IMR-90 (cell line): Measurements from ENCODE around the gene ARF6. TPM values are rescaled to one million over a fixed set of nuclear protein-coding genes. Genes with fewer than 3 reads are reported as not detected.

Experiments
- ATAC-seq: fragments of 200-7000 bp; cut with Tn5 transposase; 2 replicates; pipeline ENCODE4 v1.9.1; 2020; ENCODE audit warnings: low read depth, mild to moderate bottlenecking, moderate library complexity
- BruUV-seq: library from RNA; stranded (reverse); fragments of 400-500 nt; replicated peaks from 2 replicates; lab custom pipeline; 2021; lab: Mats Ljungman, UMichigan
- CTCF ChIA-PET: fragments of 300-600 bp; formaldehyde crosslinking; extraction: SDS; loops from one replicate; lab custom pipeline; 2021; ENCODE audit warnings: antibody characterized with exemption; lab: Yijun Ruan, JAX
- POLR2A ChIA-PET: fragments of 300-600 bp; sonication (Branson Sonifier 250); formaldehyde crosslinking; loops from one replicate; lab custom pipeline; 2022; ENCODE audit warnings: antibody characterized with exemption; ENCODE audit not compliant: unreplicated experiment; lab: Charles Lee
- DNase-seq: peaks from one replicate; pipeline ENCODE4 v3.0.0; 2013
- H2AFZ ChIP-seq: replicated peaks from 2 replicates; pipeline ENCODE3; 2013; ENCODE audit warnings: low read length, mild to moderate bottlenecking; ENCODE audit not compliant: poor library complexity
- H2AK5ac ChIP-seq: 2 replicates; pipeline ENCODE4 v1.6.1; 2013; ENCODE audit warnings: low read depth, low read length, inconsistent platforms
- H2AK9ac ChIP-seq: replicated peaks from 2 replicates; pipeline ENCODE3; 2013; ENCODE audit warnings: mild to moderate bottlenecking, low read depth, low read length, moderate library complexity; ENCODE audit not compliant: poor library complexity
- H2BK120ac ChIP-seq: 2 replicates; pipeline ENCODE4 v1.6.1; 2013; ENCODE audit warnings: low read depth, low read length, inconsistent platforms
- H2BK15ac ChIP-seq: 3 replicates; pipeline ENCODE4 v1.6.1; 2013; ENCODE audit warnings: low read depth, low read length, inconsistent platforms
- H2BK20ac ChIP-seq: 2 replicates; pipeline ENCODE4 v1.6.1; 2013; ENCODE audit warnings: low read depth, mild to moderate bottlenecking, inconsistent platforms, low read length, moderate library complexity
- H2BK5ac ChIP-seq: 2 replicates; pipeline ENCODE4 v1.6.1; 2013; ENCODE audit warnings: mild to moderate bottlenecking, low read depth, low read length, inconsistent platforms; ENCODE audit not compliant: poor library complexity, severe bottlenecking
- H3K14ac ChIP-seq: replicated peaks from 2 replicates; pipeline ENCODE4 v1.6.1; 2013; ENCODE audit warnings: low read depth, low read length, inconsistent platforms
- H3K18ac ChIP-seq: 2 replicates; pipeline ENCODE4 v1.6.1; 2013; ENCODE audit warnings: low read depth, low read length, control low read depth
- H3K23ac ChIP-seq: 2 replicates; pipeline ENCODE4 v1.6.1; 2013; ENCODE audit warnings: low read depth, low read length, inconsistent platforms
- H3K27ac ChIP-seq: 2 replicates; pipeline ENCODE4 v1.5.1; 2013; ENCODE audit warnings: mild to moderate bottlenecking, control low read depth, low read length; ENCODE audit not compliant: insufficient read depth
- H3K27me3 ChIP-seq: 2 replicates; pipeline ENCODE4 v1.6.1; 2013; ENCODE audit warnings: low read length; ENCODE audit not compliant: control insufficient read depth, insufficient read depth
- H3K36me3 ChIP-seq: 2 replicates; pipeline ENCODE4 v1.6.1; 2013; ENCODE audit warnings: low read length, mixed read lengths; ENCODE audit not compliant: control insufficient read depth, insufficient read depth
- H3K4ac ChIP-seq: 2 replicates; pipeline ENCODE4 v1.6.1; 2013; ENCODE audit warnings: low read depth, low read length, inconsistent platforms
- H3K4me1 ChIP-seq: 2 replicates; pipeline ENCODE4 v1.6.1; 2013; ENCODE audit warnings: low read length, mixed read lengths; ENCODE audit not compliant: control insufficient read depth, insufficient read depth
- H3K4me2 ChIP-seq: 2 replicates; pipeline ENCODE4 v1.6.1; 2013; ENCODE audit warnings: low read depth, mild to moderate bottlenecking, control low read depth, low read length, moderate library complexity
- H3K4me3 ChIP-seq: 2 replicates; pipeline ENCODE4 v1.5.1; 2013; ENCODE audit warnings: low read depth, mild to moderate bottlenecking, control low read depth, low read length, moderate library complexity; ENCODE audit not compliant: insufficient read depth
- H3K56ac ChIP-seq: 2 replicates; pipeline ENCODE4 v1.6.1; 2013; ENCODE audit warnings: low read length, inconsistent platforms; ENCODE audit not compliant: insufficient read depth; ENCODE audit errors: extremely low read depth
- H3K79me1 ChIP-seq, 2 experiments: 2 replicates each; pipeline ENCODE4 v1.6.1; 2013; ENCODE audit warnings: low read length in 2 of 2, inconsistent platforms in 1 of 2, low read depth in 1 of 2
- H3K9ac ChIP-seq: 2 replicates; pipeline ENCODE4 v1.6.1; 2013; ENCODE audit warnings: low read depth, low read length, control low read depth
- H3K9me1 ChIP-seq: 2 replicates; pipeline ENCODE4 v1.6.1; 2013; ENCODE audit warnings: low read length, inconsistent platforms; ENCODE audit not compliant: insufficient read depth
- H3K9me3 ChIP-seq: 2 replicates; pipeline ENCODE4 v1.6.1; 2013; ENCODE audit warnings: low read length; ENCODE audit not compliant: control insufficient read depth, insufficient read depth
- H4K20me1 ChIP-seq: 2 replicates; pipeline ENCODE4 v1.6.1; 2013; ENCODE audit warnings: low read length, inconsistent platforms; ENCODE audit not compliant: insufficient read depth
- H4K5ac ChIP-seq: 2 replicates; pipeline ENCODE4 v1.6.1; 2013; ENCODE audit warnings: mild to moderate bottlenecking, low read depth, low read length, control low read depth
- H4K8ac ChIP-seq, 2 experiments: 2 replicates each; pipeline ENCODE4 v1.6.1; 2013; ENCODE audit warnings: low read depth in 2 of 2, low read length in 2 of 2, control low read depth in 1 of 2, inconsistent platforms in 1 of 2
- H4K91ac ChIP-seq: 2 replicates; pipeline ENCODE4 v1.6.1; 2013; ENCODE audit warnings: low read depth, low read length, inconsistent platforms; ENCODE audit not compliant: insufficient read depth
- BHLHE40 ChIP-seq: fragments of 150-350 bp; IDR thresholded peaks from 2 replicates; pipeline ENCODE4 v1.6.1; 2016; ENCODE audit warnings: mild to moderate bottlenecking, low read depth, low read length
- CEBPB ChIP-seq: IDR thresholded peaks from 2 replicates; pipeline ENCODE4 v1.6.1; 2012; ENCODE audit warnings: low read depth, low read length, improper control_type of control experiment
- CHD1 ChIP-seq: IDR thresholded peaks from 2 replicates; pipeline ENCODE4 v1.6.1; 2012; ENCODE audit warnings: low read depth, low read length, improper control_type of control experiment
- FOS ChIP-seq: fragments of 150-350 bp; IDR thresholded peaks from 2 replicates; pipeline ENCODE4 v1.6.1; 2016; ENCODE audit warnings: low read depth, low read length
- MAZ ChIP-seq: IDR thresholded peaks from 2 replicates; pipeline ENCODE4 v1.6.1; 2012; ENCODE audit warnings: low read depth, mild to moderate bottlenecking, low read length, improper control_type of control experiment, moderate library complexity, borderline replicate concordance
- MXI1 ChIP-seq: IDR thresholded peaks from 2 replicates; pipeline ENCODE4 v1.6.1; 2012; ENCODE audit warnings: low read depth, mild to moderate bottlenecking, low read length, moderate library complexity, borderline replicate concordance
- NFE2L2 ChIP-seq: fragments of 150-350 bp; IDR thresholded peaks from 2 replicates; pipeline ENCODE4 v1.6.1; 2016; ENCODE audit warnings: low read depth, mild to moderate bottlenecking, low read length
- POLR2A ChIP-seq: IDR thresholded peaks from 2 replicates; pipeline ENCODE4 v1.6.1; 2012; ENCODE audit warnings: mild to moderate bottlenecking, low read depth, low read length
- RAD21 ChIP-seq: IDR thresholded peaks from 2 replicates; pipeline ENCODE4 v1.6.1; 2012; ENCODE audit warnings: low read length, improper control_type of control experiment
- RCOR1 ChIP-seq: IDR thresholded peaks from 2 replicates; pipeline ENCODE4 v1.6.1; 2012; ENCODE audit warnings: mild to moderate bottlenecking, low read length, improper control_type of control experiment; ENCODE audit not compliant: insufficient replicate concordance
- RFX5 ChIP-seq: IDR thresholded peaks from 2 replicates; pipeline ENCODE4 v1.8.0; 2012; ENCODE audit warnings: low read depth, mild to moderate bottlenecking, low read length, moderate library complexity
- dilution Hi-C: fragments of 300-500 bp; cut with HindIII; formaldehyde crosslinking; loops from one replicate; pipeline ENCODE4 v1.14.3; 2018; ENCODE audit warnings: low sequenced_read_pairs; ENCODE audit not compliant: unreplicated experiment
- in situ Hi-C: fragments of 300-500 bp; cut with MboI; formaldehyde crosslinking; loops from 3 replicates; pipeline ENCODE4 v1.14.3; 2019; ENCODE audit warnings: low sequenced_read_pairs, inconsistent platforms, mixed read lengths
- intact Hi-C: fragments of 100-400 bp; cut with micrococcal nuclease; formaldehyde crosslinking; loops from 2 replicates; pipeline ENCODE4 v1.10.0; 2022
- polyA plus RNA-seq, 3 experiments: library from polyadenylated mRNA; depleted of rRNA; stranded (reverse); fragments of >200 nt; gene quantifications; 2 replicates each; pipeline ENCODE4 v1.2.3, GENCODE V29; 2012; ENCODE audit warnings: low replicate concordance in 1 of 3
- total RNA-seq: library from RNA; depleted of rRNA; stranded (reverse); fragments of >200 nt; gene quantifications from 2 replicates; pipeline ENCODE4 v1.2.3, GENCODE V29; 2012
- TF ChIP-seq, protein P1 (sequence below): fragments of 150-350 bp; IDR thresholded peaks from 2 replicates; pipeline ENCODE4 v1.6.1; 2016; ENCODE audit warnings: low read depth, mild to moderate bottlenecking, low read length, moderate library complexity, borderline replicate concordance
- TF ChIP-seq, protein P2 (sequence below): conservative IDR thresholded peaks from 2 replicates; pipeline ENCODE4 v1.5.1; 2012; ENCODE audit warnings: mild to moderate bottlenecking, low read depth, low read length, improper control_type of control experiment

Gene ARF6
- total and polyA plus RNA-seq, 2 of the 4 experiments (the other 2 are of a cell fraction), result 32.1 to 40.1 TPM

DNA sequence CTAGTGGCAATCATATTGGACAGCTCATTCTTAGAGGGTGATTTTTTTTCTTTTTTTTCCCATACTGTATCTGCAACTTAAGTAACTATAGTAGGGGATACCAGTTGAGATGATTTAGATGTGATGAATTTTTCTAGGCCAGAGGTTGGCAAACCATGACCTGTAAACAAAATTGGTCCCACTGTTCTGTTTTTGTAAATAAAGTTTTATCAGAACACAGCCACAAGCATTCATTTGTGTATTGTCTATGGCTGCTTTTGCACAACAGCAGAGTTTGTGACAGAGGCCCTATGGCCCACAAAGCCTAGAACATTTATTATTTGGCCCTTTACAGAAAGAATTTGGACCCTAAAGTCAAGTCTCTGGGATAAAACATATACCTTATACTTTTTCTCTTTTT lies 11.4 kb downstream of the ARF6 start:
- no peaks in the 10 kb centered on the region for H4K20me1 ChIP-seq
- ChIA-PET POLR2A (no interaction called here), CTCF (no interaction called here)
- peaks cover 6% of the 10 kb centered on the region for H3K9me1 ChIP-seq
- no peak overlapping the region for H2AFZ ChIP-seq
- no peak overlapping the region for H2AK5ac ChIP-seq
- no peak overlapping the region for H3K4ac ChIP-seq
- H2BK5ac ChIP-seq, result no peak overlapping the region
- no peak overlapping the region for H3K14ac ChIP-seq
- no peak overlapping the region for H2BK15ac ChIP-seq
- H3K36me3 ChIP-seq, result no peaks in the 10 kb centered on the region
- ATAC-seq, result no peak
- H4K91ac ChIP-seq, result no peak overlapping the region
- H3K4me3 ChIP-seq, result no peak overlapping the region
- H2BK120ac ChIP-seq, result no peak overlapping the region
- no peak overlapping the region for H3K23ac ChIP-seq
- no peak overlapping the region for H3K27ac ChIP-seq
- no peak overlapping the region for H3K56ac ChIP-seq
- DNase-seq, result no peak
- no peaks in the 10 kb centered on the region for H3K9me3 ChIP-seq
- no peak overlapping the region for H4K5ac ChIP-seq
- no peak overlapping the region for H3K18ac ChIP-seq
- intact Hi-C loops (no loop called here), dilution Hi-C loops (no loop called here), in situ Hi-C loops (no loop called here)
- TF ChIP-seq, protein P1, sequence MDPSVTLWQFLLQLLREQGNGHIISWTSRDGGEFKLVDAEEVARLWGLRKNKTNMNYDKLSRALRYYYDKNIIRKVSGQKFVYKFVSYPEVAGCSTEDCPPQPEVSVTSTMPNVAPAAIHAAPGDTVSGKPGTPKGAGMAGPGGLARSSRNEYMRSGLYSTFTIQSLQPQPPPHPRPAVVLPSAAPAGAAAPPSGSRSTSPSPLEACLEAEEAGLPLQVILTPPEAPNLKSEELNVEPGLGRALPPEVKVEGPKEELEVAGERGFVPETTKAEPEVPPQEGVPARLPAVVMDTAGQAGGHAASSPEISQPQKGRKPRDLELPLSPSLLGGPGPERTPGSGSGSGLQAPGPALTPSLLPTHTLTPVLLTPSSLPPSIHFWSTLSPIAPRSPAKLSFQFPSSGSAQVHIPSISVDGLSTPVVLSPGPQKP, result no peak
- TF ChIP-seq, protein P2, sequence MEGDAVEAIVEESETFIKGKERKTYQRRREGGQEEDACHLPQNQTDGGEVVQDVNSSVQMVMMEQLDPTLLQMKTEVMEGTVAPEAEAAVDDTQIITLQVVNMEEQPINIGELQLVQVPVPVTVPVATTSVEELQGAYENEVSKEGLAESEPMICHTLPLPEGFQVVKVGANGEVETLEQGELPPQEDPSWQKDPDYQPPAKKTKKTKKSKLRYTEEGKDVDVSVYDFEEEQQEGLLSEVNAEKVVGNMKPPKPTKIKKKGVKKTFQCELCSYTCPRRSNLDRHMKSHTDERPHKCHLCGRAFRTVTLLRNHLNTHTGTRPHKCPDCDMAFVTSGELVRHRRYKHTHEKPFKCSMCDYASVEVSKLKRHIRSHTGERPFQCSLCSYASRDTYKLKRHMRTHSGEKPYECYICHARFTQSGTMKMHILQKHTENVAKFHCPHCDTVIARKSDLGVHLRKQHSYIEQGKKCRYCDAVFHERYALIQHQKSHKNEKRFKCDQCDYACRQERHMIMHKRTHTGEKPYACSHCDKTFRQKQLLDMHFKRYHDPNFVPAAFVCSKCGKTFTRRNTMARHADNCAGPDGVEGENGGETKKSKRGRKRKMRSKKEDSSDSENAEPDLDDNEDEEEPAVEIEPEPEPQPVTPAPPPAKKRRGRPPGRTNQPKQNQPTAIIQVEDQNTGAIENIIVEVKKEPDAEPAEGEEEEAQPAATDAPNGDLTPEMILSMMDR, result no peak
- no peak for TF ChIP-seq NFE2L2
- TF ChIP-seq CEBPB, result no peak
- TF ChIP-seq FOS, result no peak
- TF ChIP-seq MXI1, result no peak
- TF ChIP-seq POLR2A, result no peak
- TF ChIP-seq RAD21, result no peak
- TF ChIP-seq RFX5, result no peak
- TF ChIP-seq MAZ, result no peak
- no peak for TF ChIP-seq CHD1
- TF ChIP-seq RCOR1, result no peak
- TF ChIP-seq BHLHE40, result no peak
- H3K79me1 ChIP-seq, result peaks cover 0 to 14% of the 10 kb centered on the region in 2 experiments; a peak in 2 of 4 replicates
- H3K4me2 ChIP-seq, result no peak overlapping the region
- no peak overlapping the region for H2AK9ac ChIP-seq
- BruUV-seq, result no TSS peak
- no peak overlapping the region for H4K8ac ChIP-seq
- H3K27me3 ChIP-seq, result no peaks in the 10 kb centered on the region
- peaks cover 4% of the 10 kb centered on the region; the same call in 1 of the 2 replicates for H3K4me1 ChIP-seq
- H3K9ac ChIP-seq, result no peak overlapping the region
- H2BK20ac ChIP-seq, result no peak overlapping the region
